Karpas-422 (cell line): ENCODE data around the gene CARD10. TPM values are rescaled to one million over a fixed set of nuclear protein-coding genes. Genes with fewer than 3 reads are reported as not detected.
"Not testable (repeated sequence)": the region's sequence is repeated elsewhere in the genome, so short reads cannot be mapped to it uniquely, and the experiment has no call there.

ENCODE experiments used
- DNase-seq: peaks from one replicate; pipeline ENCODE4 v3.0.0-alpha.2; 2015
- H2AFZ ChIP-seq: fragments of 200-600 bp; sonication (generic); 2 replicates; pipeline ENCODE4 v1.6.1; 2014; ENCODE audit warnings: antibody characterized with exemption, low read length, mixed read lengths
- H3K27ac ChIP-seq: fragments of 200-600 bp; sonication (generic); 2 replicates; pipeline ENCODE4 v1.5.1; 2014; ENCODE audit warnings: mild to moderate bottlenecking, low read length, moderate library complexity
- H3K27me3 ChIP-seq: fragments of 200-600 bp; sonication (generic); 2 replicates; pipeline ENCODE4 v1.6.1; 2014; ENCODE audit warnings: low read length, mixed read lengths
- H3K36me3 ChIP-seq: fragments of 200-600 bp; sonication (generic); 2 replicates; pipeline ENCODE4 v1.6.1; 2014; ENCODE audit warnings: low read length, mixed read lengths; ENCODE audit not compliant: insufficient read depth
- H3K4me1 ChIP-seq: fragments of 200-600 bp; sonication (generic); 2 replicates; pipeline ENCODE4 v1.6.1; 2014; ENCODE audit warnings: mild to moderate bottlenecking, low read length, mixed read lengths
- H3K4me2 ChIP-seq: fragments of 200-600 bp; sonication (generic); 2 replicates; pipeline ENCODE4 v1.6.1; 2014; ENCODE audit warnings: low read length, low read depth, mild to moderate bottlenecking; ENCODE audit not compliant: poor library complexity, severe bottlenecking
- H3K4me3 ChIP-seq: fragments of 200-600 bp; sonication (generic); 2 replicates; pipeline ENCODE4 v1.5.1; 2014; ENCODE audit warnings: mild to moderate bottlenecking, antibody characterized with exemption, low read length, mixed read lengths
- H3K79me2 ChIP-seq: fragments of 200-600 bp; sonication (generic); 2 replicates; pipeline ENCODE4 v1.6.1; 2014; ENCODE audit warnings: mild to moderate bottlenecking, low read length, mixed read lengths
- H3K9ac ChIP-seq: fragments of 200-600 bp; sonication (generic); 2 replicates; pipeline ENCODE4 v1.6.0; 2014; ENCODE audit warnings: low read length
- H3K9me2 ChIP-seq: fragments of 200-600 bp; sonication (generic), shearing (Covaris generic); replicated peaks from 2 replicates; pipeline ENCODE4 v1.6.0; 2014; ENCODE audit warnings: mild to moderate bottlenecking, low read length, moderate library complexity; ENCODE audit not compliant: insufficient read depth
- H3K9me3 ChIP-seq: fragments of 300-700, 200-600 bp; sonication (generic); 2 replicates; pipeline ENCODE4 v1.6.1; 2014; ENCODE audit warnings: low read length, mixed read lengths
- H4K20me1 ChIP-seq: fragments of 200-600 bp; sonication (generic); 2 replicates; pipeline ENCODE4 v1.6.1; 2014; ENCODE audit warnings: mild to moderate bottlenecking, antibody characterized with exemption, low read length, low read depth; ENCODE audit not compliant: insufficient read depth
- total RNA-seq: library from RNA; depleted of rRNA; stranded (reverse); fragments of >200 nt; shearing (Covaris generic); gene quantifications from 2 replicates; pipeline ENCODE4 v1.2.3, GENCODE V29; 2014; ENCODE audit warnings: low replicate concordance

Gene CARD10
- total RNA-seq, 1 experiment from 2014 or later = not detected

- Histone ChIP-seq H3K27me3 (no peaks in the 10 kb centered on the region), H3K4me1 (peaks cover 8% of the 10 kb centered on the region), H3K9ac (no peak overlapping the region), H3K36me3 (no peaks in the 10 kb centered on the region), H3K9me2 (no peaks in the 10 kb centered on the region), H3K79me2 (no peaks in the 10 kb centered on the region), H3K4me3 (no peak overlapping the region), H3K9me3 (no peaks in the 10 kb centered on the region), H4K20me1 (no peaks in the 10 kb centered on the region), H3K27ac (no peak overlapping the region), H2AFZ (no peak overlapping the region), H3K4me2 (no peak overlapping the region)
- no peak for DNase-seq
Measured at GRCh38 chr22:37558815-37559214, 39.6 kb upstream of the CARD10 start.

DNA sequence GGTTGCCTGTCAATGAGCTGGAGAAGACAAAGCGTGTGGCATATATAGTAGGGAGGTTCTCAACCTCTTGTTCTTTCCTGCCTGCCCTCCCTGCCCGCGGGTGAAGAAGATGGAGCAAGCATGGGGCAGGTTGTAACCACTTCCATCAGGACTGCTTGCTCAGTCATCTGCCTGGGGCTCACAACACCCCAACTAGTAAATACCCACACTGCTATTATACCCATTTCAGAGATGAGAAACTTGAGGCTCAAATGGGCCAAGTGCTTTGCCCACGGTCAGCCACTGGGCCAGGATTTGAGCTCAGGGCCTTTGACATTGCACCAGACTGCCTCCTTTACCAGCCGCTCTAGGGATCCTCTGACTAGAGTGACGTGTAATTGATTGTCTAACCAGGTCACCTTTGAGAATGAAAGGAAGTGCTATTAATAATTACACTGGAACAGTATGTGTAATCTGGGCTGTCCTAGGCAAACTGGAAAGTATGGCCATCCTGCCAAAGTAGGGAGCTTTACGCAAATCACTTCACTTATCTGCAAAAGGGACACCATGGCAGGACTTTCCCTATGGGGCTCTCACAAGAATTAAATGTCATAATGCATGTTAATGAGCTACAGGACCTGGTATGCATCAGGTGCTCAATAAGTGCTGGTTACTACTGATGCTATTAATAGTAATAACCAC lies 38.2 kb upstream of the CARD10 start:
- no peaks in the 10 kb centered on the region for H3K36me3 ChIP-seq
- no peaks in the 10 kb centered on the region for H3K9me3 ChIP-seq
- no peaks in the 10 kb centered on the region for H3K4me1 ChIP-seq
- no peak overlapping the region for H3K27ac ChIP-seq
- H3K27me3 ChIP-seq = no peaks in the 10 kb centered on the region
- DNase-seq = no peak
- no peaks in the 10 kb centered on the region for H3K79me2 ChIP-seq
- no peak overlapping the region for H3K9ac ChIP-seq
- no peaks in the 10 kb centered on the region for H3K9me2 ChIP-seq
- H2AFZ ChIP-seq = no peak overlapping the region
- no peaks in the 10 kb centered on the region for H4K20me1 ChIP-seq
- no peak overlapping the region for H3K4me2 ChIP-seq
- H3K4me3 ChIP-seq = no peak overlapping the region

DNA sequence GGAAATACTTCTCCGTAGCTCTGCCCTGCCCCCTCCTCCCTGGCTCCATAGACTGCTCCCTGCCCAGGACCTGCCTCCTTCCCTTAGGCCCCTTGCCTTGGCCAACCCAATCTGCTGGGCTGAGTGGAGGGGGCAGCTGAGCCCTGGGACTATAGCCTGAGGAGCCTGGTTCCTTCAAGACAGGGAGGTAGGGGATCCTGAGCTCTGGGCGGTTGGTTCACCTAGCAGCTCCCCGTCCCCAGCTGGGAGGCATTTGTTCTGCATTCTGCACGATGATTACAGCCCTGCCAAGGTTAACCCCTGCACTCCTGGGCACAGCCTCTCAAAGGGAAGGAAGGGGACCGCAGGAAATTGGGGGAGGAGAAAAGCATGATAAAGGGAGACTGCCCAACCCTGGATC lies 37.5 kb upstream of the CARD10 start:
- no peak overlapping the region for H3K4me2 ChIP-seq
- no peaks in the 10 kb centered on the region for H4K20me1 ChIP-seq

DNA sequence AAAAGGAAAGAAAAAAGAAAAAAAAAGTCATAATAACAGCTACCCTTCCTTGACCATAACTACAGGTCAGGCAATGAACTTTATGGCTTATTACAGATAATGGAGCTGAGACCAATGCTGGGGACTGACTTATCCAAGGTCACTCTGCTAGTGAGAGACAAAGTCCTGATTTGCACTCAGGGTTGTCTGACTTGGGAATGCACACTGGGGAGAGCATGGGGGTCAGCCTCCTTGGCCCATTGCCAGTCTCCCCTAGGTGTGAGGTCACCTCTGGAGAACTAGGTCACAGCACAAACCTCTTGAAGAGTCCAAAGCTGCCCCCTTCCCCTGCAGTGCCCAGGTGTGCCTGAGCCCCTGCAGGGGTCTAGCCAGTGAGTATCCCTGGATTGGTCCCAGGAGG lies 35.8 kb upstream of the CARD10 start:
- no peaks in the 10 kb centered on the region for H3K9me2 ChIP-seq
- no peak overlapping the region for H3K27ac ChIP-seq
- no peak overlapping the region for H3K4me3 ChIP-seq
- no peak overlapping the region for H3K9ac ChIP-seq
- no peak for DNase-seq
- no peaks in the 10 kb centered on the region for H3K4me1 ChIP-seq
- H4K20me1 ChIP-seq = no peaks in the 10 kb centered on the region
- no peak overlapping the region for H2AFZ ChIP-seq
- H3K27me3 ChIP-seq = no peaks in the 10 kb centered on the region
- H3K9me3 ChIP-seq = no peaks in the 10 kb centered on the region
- H3K36me3 ChIP-seq = no peaks in the 10 kb centered on the region
- no peak overlapping the region for H3K4me2 ChIP-seq
- no peaks in the 10 kb centered on the region for H3K79me2 ChIP-seq

More for the DNA sequence above, 37.5 kb upstream of the CARD10 start:
- no peaks in the 10 kb centered on the region for H3K4me1 ChIP-seq
- H3K36me3 ChIP-seq = no peaks in the 10 kb centered on the region
- H3K79me2 ChIP-seq = no peaks in the 10 kb centered on the region
- no peak overlapping the region for H3K9ac ChIP-seq
- no peak overlapping the region for H2AFZ ChIP-seq
- no peaks in the 10 kb centered on the region for H3K9me3 ChIP-seq
- no peak overlapping the region for H3K4me3 ChIP-seq
- no peaks in the 10 kb centered on the region for H3K9me2 ChIP-seq
- H3K27ac ChIP-seq = no peak overlapping the region
- DNase-seq = peak; percentile 62
- H3K27me3 ChIP-seq = no peaks in the 10 kb centered on the region

DNA sequence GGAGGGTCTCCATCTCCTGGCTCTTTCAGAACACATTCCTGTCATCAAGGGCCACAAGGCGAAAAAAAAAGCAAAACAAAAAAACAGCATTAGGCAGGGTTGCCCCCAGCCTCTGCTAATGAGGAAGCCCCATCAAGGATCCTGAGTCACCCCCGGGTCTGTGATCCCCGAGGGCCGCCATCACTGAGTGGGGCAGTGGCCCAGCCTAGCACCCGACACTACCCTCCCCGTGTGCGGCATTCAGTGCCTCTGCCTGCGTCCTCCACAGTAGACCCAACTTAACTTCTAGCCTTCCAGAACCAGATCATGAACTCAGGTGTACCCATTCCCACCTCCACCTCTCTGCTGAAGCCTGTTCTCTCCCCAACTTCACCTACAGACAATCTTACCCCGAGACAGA lies 34.5 kb upstream of the CARD10 start:
- Histone ChIP-seq H3K4me1 (no peaks in the 10 kb centered on the region), H3K36me3 (no peaks in the 10 kb centered on the region), H3K27me3 (no peaks in the 10 kb centered on the region), H3K4me3 (no peak overlapping the region), H3K9me2 (no peaks in the 10 kb centered on the region), H3K4me2 (no peak overlapping the region), H4K20me1 (no peaks in the 10 kb centered on the region), H2AFZ (no peak overlapping the region), H3K9me3 (no peaks in the 10 kb centered on the region), H3K79me2 (no peaks in the 10 kb centered on the region), H3K9ac (no peak overlapping the region), H3K27ac (no peak overlapping the region)
- DNase-seq = no peak

GRCh38 chr22:37552524-37553163 lies 33.4 kb upstream of the CARD10 start:
- Histone ChIP-seq H3K9me2 (no peaks in the 10 kb centered on the region), H3K27me3 (no peaks in the 10 kb centered on the region), H3K9ac (no peak overlapping the region), H3K4me2 (no peak overlapping the region), H3K36me3 (no peaks in the 10 kb centered on the region), H3K4me3 (no peak overlapping the region), H3K79me2 (no peaks in the 10 kb centered on the region), H3K27ac (no peak overlapping the region), H2AFZ (no peak overlapping the region), H3K4me1 (no peaks in the 10 kb centered on the region), H4K20me1 (no peaks in the 10 kb centered on the region), H3K9me3 (no peaks in the 10 kb centered on the region)
- no peak for DNase-seq

DNA sequence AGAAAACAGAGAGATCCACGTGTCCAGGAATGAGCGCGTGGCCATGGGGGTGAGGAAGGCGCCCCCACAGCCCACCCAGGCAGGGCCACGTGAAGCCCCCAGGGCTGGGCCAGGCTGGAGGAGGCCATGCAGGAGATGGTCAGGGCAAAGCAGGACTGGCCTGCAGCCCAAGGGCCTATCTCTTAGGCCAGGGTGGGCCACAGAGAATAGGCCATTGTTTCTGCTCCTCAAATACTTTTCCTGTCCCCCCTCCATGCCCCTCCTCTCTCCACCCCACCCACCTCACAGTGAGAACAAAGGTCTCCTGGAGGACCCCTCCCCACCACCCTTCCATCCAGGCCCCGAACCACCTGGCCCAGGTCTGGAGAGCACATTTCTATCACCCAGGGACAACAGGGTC lies 32.8 kb upstream of the CARD10 start:
- Histone ChIP-seq H4K20me1 (no peaks in the 10 kb centered on the region), H3K27ac (no peak overlapping the region), H3K9me3 (no peaks in the 10 kb centered on the region), H3K27me3 (no peaks in the 10 kb centered on the region), H3K4me1 (no peaks in the 10 kb centered on the region), H3K9me2 (no peaks in the 10 kb centered on the region), H3K4me3 (no peak overlapping the region), H3K4me2 (no peak overlapping the region), H3K36me3 (no peaks in the 10 kb centered on the region), H3K9ac (no peak overlapping the region), H2AFZ (no peak overlapping the region), H3K79me2 (no peaks in the 10 kb centered on the region)
- no peak for DNase-seq

GRCh38 chr22:37550921-37551320 lies 31.7 kb upstream of the CARD10 start:
- H3K27ac ChIP-seq, H3K36me3 ChIP-seq, H3K4me2 ChIP-seq, DNase-seq, H3K4me1 ChIP-seq, H2AFZ ChIP-seq, H3K79me2 ChIP-seq, H3K4me3 ChIP-seq, H3K9me2 ChIP-seq, H3K27me3 ChIP-seq, H3K9ac ChIP-seq, H3K9me3 ChIP-seq, H4K20me1 ChIP-seq: not testable (repeated sequence)
